ENCODE measurements around the gene CCNJL. TPM values are rescaled to one million over a fixed set of nuclear protein-coding genes. Genes with fewer than 3 reads are reported as not detected.

CCNJL gene
- total and polyA plus RNA-seq, 4 donors: 0.07 to 0.84 (median 0.63) TPM

- no peak for TF ChIP-seq SP1 (IDR thresholded peaks at IDR 0.05)
- TF ChIP-seq FOXA1 (IDR thresholded peaks at IDR 0.05): no peak
- no peak for TF ChIP-seq GABPA (IDR thresholded peaks at IDR 0.05 in 1 of 2, conservative IDR thresholded peaks at IDR 0.05 in 1 of 2)
- TF ChIP-seq ATF3 (IDR thresholded peaks at IDR 0.05): no peak
- TF ChIP-seq CTCF (IDR thresholded peaks at IDR 0.05; ENCODE audit: low read depth, low read length, missing input control): no peak
- no peak for TF ChIP-seq MAX (IDR thresholded peaks at IDR 0.05)
- TF ChIP-seq NR2F2 (IDR thresholded peaks at IDR 0.05): no peak
- TF ChIP-seq RXRA (IDR thresholded peaks at IDR 0.05): no peak
- no peak for TF ChIP-seq HNF4G (IDR thresholded peaks at IDR 0.05)
- TF ChIP-seq REST (IDR thresholded peaks at IDR 0.05): no peak
- TF ChIP-seq ZBTB33 (IDR thresholded peaks at IDR 0.05): no peak
- no peak for TF ChIP-seq HNF4A (conservative IDR thresholded peaks at IDR 0.05)
- no peak for TF ChIP-seq FOXA2 (IDR thresholded peaks at IDR 0.05)
- no peak for TF ChIP-seq JUND (IDR thresholded peaks at IDR 0.05)
- no peak for TF ChIP-seq EGR1 (IDR thresholded peaks at IDR 0.05; ENCODE audit: low read depth in 2 of 2)
- TF ChIP-seq YY1 (IDR thresholded peaks at IDR 0.05): no peak
- no peak for TF ChIP-seq RAD21 (IDR thresholded peaks at IDR 0.05)
- TF ChIP-seq TAF1 (conservative IDR thresholded peaks at IDR 0.05): no peak
- Histone ChIP-seq H3K4me1 (ENCODE audit: control insufficient read depth in 4 of 4, insufficient read depth in 4 of 4, low read length in 3 of 4) (no peaks in the 10 kb centered on the region), H3K9ac (ENCODE audit: low read depth in 1 of 2, low read length in 2 of 2) (no peak overlapping the region), H3K4me3 (ENCODE audit: low read depth in 1 of 3, low read length in 3 of 3) (no peak overlapping the region), H3K36me3 (ENCODE audit: control insufficient read depth in 4 of 4, insufficient read depth in 3 of 4, low read depth in 1 of 4, low read length in 3 of 4) (no peaks in the 10 kb centered on the region), H3K27me3 (ENCODE audit: control insufficient read depth in 4 of 4, insufficient read depth in 4 of 4, low read length in 3 of 4) (no peaks in the 10 kb centered on the region), H3K9me3 (ENCODE audit: control insufficient read depth in 4 of 4, low read length in 3 of 4) (no peaks in the 10 kb centered on the region), H3K27ac (ENCODE audit: low read depth in 1 of 2, low read length in 2 of 2) (no peak overlapping the region)
- 84% methylated on average over 3 of the region's 3 CpGs for WGBS
- DNase-seq (ENCODE audit: low spot score): no peak
These were observed 70.2 kb downstream of the CCNJL start for GRCh38 chr5:160242145-160242544.

Data from liver (tissue), 9 donors.